IPS-NIHi7 (cell line): ENCODE results near the gene LZTR1.

Experiments used
- DNase-seq: peaks from one replicate; pipeline ENCODE4 v3.0.0; 2012; ENCODE audit warnings: mixed read lengths; ENCODE audit errors: extremely low spot score

The LZTR1 gene

GRCh38 chr22:20951151-20951931 lies 30.8 kb upstream of the LZTR1 start:
- DNase-seq: no peak

- DNase-seq: no peak
Observed at GRCh38 chr22:20951932-20952380, 30.1 kb upstream of the LZTR1 start.

GRCh38 chr22:20952544-20953341 lies 29.4 kb upstream of the LZTR1 start:
- DNase-seq: no peak

GRCh38 chr22:20953342-20953608 lies 28.8 kb upstream of the LZTR1 start:
- DNase-seq: no peak

- DNase-seq: no peak
Observed at GRCh38 chr22:20953668-20954500, 28.2 kb upstream of the LZTR1 start.

GRCh38 chr22:20955548-20955947 lies 26.5 kb upstream of the LZTR1 start:
- DNase-seq: no peak

- peak; percentile 74 for DNase-seq
Observed at GRCh38 chr22:20956258-20957101, 25.6 kb upstream of the LZTR1 start.

GRCh38 chr22:20957102-20957682 lies 24.9 kb upstream of the LZTR1 start:
- no peak for DNase-seq

- peak; percentile 63 for DNase-seq
Observed at GRCh38 chr22:20957683-20958431, 24.2 kb upstream of the LZTR1 start.

GRCh38 chr22:20959578-20960461 lies 22.3 kb upstream of the LZTR1 start:
- no peak for DNase-seq

- no peak for DNase-seq
Observed at GRCh38 chr22:20960609-20961008, 21.5 kb upstream of the LZTR1 start.

- no peak for DNase-seq
Observed at GRCh38 chr22:20962491-20962945, 19.6 kb upstream of the LZTR1 start.

- no peak for DNase-seq
Observed at GRCh38 chr22:20963201-20964052, 18.7 kb upstream of the LZTR1 start.

GRCh38 chr22:20964090-20964798 lies 17.9 kb upstream of the LZTR1 start:
- no peak for DNase-seq

GRCh38 chr22:20964799-20965103 lies 17.3 kb upstream of the LZTR1 start:
- DNase-seq: no peak

GRCh38 chr22:20965104-20965887 lies 16.8 kb upstream of the LZTR1 start:
- no peak for DNase-seq
